Activated T-cell treated with anti-CD3 and anti-CD28 coated beads, Interleukin-2, amount 50 U/mL, for 4 hours (primary cell): ENCODE results near the gene C4orf36. TPM values are rescaled to one million over a fixed set of nuclear protein-coding genes. Genes with fewer than 3 reads are reported as not detected.

ENCODE experiments used
- ATAC-seq, 2 donors: fragments of 200-7000 bp; cut with Tn5 transposase; one replicate each; pipeline ENCODE4 v1.10.0; 2021
- DNase-seq: peaks from one replicate; pipeline ENCODE4 v3.0.0-alpha.2; 2020
- H3K27me3 Mint-ChIP-seq: one replicate; pipeline ENCODE4 v1.8.0; 2021; ENCODE audit warnings: low read depth, mixed read lengths
- H3K36me3 Mint-ChIP-seq: one replicate; pipeline ENCODE4 v1.8.0; 2022; ENCODE audit warnings: mixed read lengths; ENCODE audit not compliant: insufficient read depth
- H3K4me1 Mint-ChIP-seq: one replicate; pipeline ENCODE4 v1.8.0; 2021; ENCODE audit warnings: low read depth, mixed read lengths
- H3K4me3 Mint-ChIP-seq: one replicate; pipeline ENCODE4 v1.8.0; 2021; ENCODE audit warnings: mild to moderate bottlenecking, moderate library complexity, mixed read lengths
- H3K9me3 Mint-ChIP-seq: one replicate; pipeline ENCODE4 v1.8.0; 2021; ENCODE audit warnings: mixed read lengths
- total RNA-seq, 3 donors: library from RNA; stranded (reverse); gene quantifications; one replicate each; pipeline ENCODE4 v1.2.1, GENCODE V29; 2021

The C4orf36 gene
- total RNA-seq, 3 donors from 2014 or later: not detected

- no peaks in the 10 kb centered on the region for H3K36me3 Mint-ChIP-seq
- peaks cover 15% of the 10 kb centered on the region for H3K4me1 Mint-ChIP-seq
Measured at GRCh38 chr4:86924811-86925210, 32.6 kb upstream of the C4orf36 start.

GRCh38 chr4:86921608-86922252 lies 29.5 kb upstream of the C4orf36 start:
- Mint-ChIP-seq H3K9me3 (no peaks in the 10 kb centered on the region), H3K27me3 (no peaks in the 10 kb centered on the region), H3K4me1 (no peaks in the 10 kb centered on the region), H3K36me3 (peaks cover 1% of the 10 kb centered on the region), H3K4me3 (no peak overlapping the region)
- no peak for ATAC-seq
- no peak for DNase-seq

More at GRCh38 chr4:86924811-86925210, 32.6 kb upstream of the C4orf36 start:
- H3K4me3 Mint-ChIP-seq: no peak overlapping the region
- no peaks in the 10 kb centered on the region for H3K9me3 Mint-ChIP-seq
- ATAC-seq (no peak), DNase-seq (no peak)
- no peaks in the 10 kb centered on the region for H3K27me3 Mint-ChIP-seq

- Mint-ChIP-seq H3K27me3 (no peaks in the 10 kb centered on the region), H3K4me3 (no peak overlapping the region), H3K36me3 (peaks cover 1% of the 10 kb centered on the region), H3K9me3 (no peaks in the 10 kb centered on the region), H3K4me1 (no peaks in the 10 kb centered on the region)
- DNase-seq: no peak
- no peak for ATAC-seq
Measured at GRCh38 chr4:86919561-86920223, 27.5 kb upstream of the C4orf36 start.

GRCh38 chr4:86918539-86919072 lies 26.4 kb upstream of the C4orf36 start:
- Mint-ChIP-seq H3K4me3 (no peak overlapping the region), H3K4me1 (no peaks in the 10 kb centered on the region), H3K27me3 (no peaks in the 10 kb centered on the region), H3K36me3 (peaks cover 1% of the 10 kb centered on the region), H3K9me3 (no peaks in the 10 kb centered on the region)
- ATAC-seq (no peak), DNase-seq (no peak)

- no peak for DNase-seq
- Mint-ChIP-seq H3K4me1 (peaks cover under 1% of the 10 kb centered on the region), H3K27me3 (no peaks in the 10 kb centered on the region), H3K36me3 (peaks cover 1% of the 10 kb centered on the region), H3K9me3 (no peaks in the 10 kb centered on the region), H3K4me3 (no peak overlapping the region)
- no peak for ATAC-seq
Measured at GRCh38 chr4:86917212-86918039, 25.2 kb upstream of the C4orf36 start.

GRCh38 chr4:86916392-86916791 lies 24.2 kb upstream of the C4orf36 start:
- H3K4me1 Mint-ChIP-seq: peaks cover 4% of the 10 kb centered on the region
- H3K36me3 Mint-ChIP-seq: peaks cover 1% of the 10 kb centered on the region
- DNase-seq (no peak), ATAC-seq (no peak)
- H3K9me3 Mint-ChIP-seq: no peaks in the 10 kb centered on the region
- H3K4me3 Mint-ChIP-seq: no peak overlapping the region
- H3K27me3 Mint-ChIP-seq: no peaks in the 10 kb centered on the region

GRCh38 chr4:86910820-86911684 lies 18.8 kb upstream of the C4orf36 start:
- peaks cover 20% of the 10 kb centered on the region for H3K4me1 Mint-ChIP-seq
- DNase-seq: no peak
- no peaks in the 10 kb centered on the region for H3K36me3 Mint-ChIP-seq
- ATAC-seq: no peak
- H3K4me3 Mint-ChIP-seq: no peak overlapping the region
- no peaks in the 10 kb centered on the region for H3K9me3 Mint-ChIP-seq
- H3K27me3 Mint-ChIP-seq: peaks cover 1% of the 10 kb centered on the region

- Mint-ChIP-seq H3K4me3 (no peak overlapping the region), H3K27me3 (peaks cover 1% of the 10 kb centered on the region), H3K9me3 (no peaks in the 10 kb centered on the region), H3K4me1 (peaks cover 20% of the 10 kb centered on the region), H3K36me3 (no peaks in the 10 kb centered on the region)
- DNase-seq (no peak), ATAC-seq (no peak)
Measured at GRCh38 chr4:86910369-86910768, 18.1 kb upstream of the C4orf36 start.

GRCh38 chr4:86909546-86910295 lies 17.5 kb upstream of the C4orf36 start:
- no peak for ATAC-seq
- DNase-seq: no peak
- Mint-ChIP-seq H3K9me3 (no peaks in the 10 kb centered on the region), H3K4me3 (no peak overlapping the region), H3K4me1 (peaks cover 20% of the 10 kb centered on the region), H3K36me3 (no peaks in the 10 kb centered on the region), H3K27me3 (peaks cover 4% of the 10 kb centered on the region)

- no peaks in the 10 kb centered on the region for H3K36me3 Mint-ChIP-seq
- DNase-seq (no peak), ATAC-seq (no peak)
- peak overlapping the region; percentile 41 for H3K4me3 Mint-ChIP-seq
- peaks cover 22% of the 10 kb centered on the region for H3K4me1 Mint-ChIP-seq
- no peaks in the 10 kb centered on the region for H3K9me3 Mint-ChIP-seq
- peaks cover 12% of the 10 kb centered on the region for H3K27me3 Mint-ChIP-seq
Measured at GRCh38 chr4:86908251-86908657, 16.0 kb upstream of the C4orf36 start.

GRCh38 chr4:86901864-86902263 lies 9.6 kb upstream of the C4orf36 start:
- Mint-ChIP-seq H3K36me3 (peaks cover 1% of the 10 kb centered on the region), H3K27me3 (peaks cover 12% of the 10 kb centered on the region), H3K4me1 (peaks cover 2% of the 10 kb centered on the region), H3K9me3 (no peaks in the 10 kb centered on the region), H3K4me3 (no peak overlapping the region)
- DNase-seq (no peak), ATAC-seq (no peak)

GRCh38 chr4:86898562-86898961 lies 6.3 kb upstream of the C4orf36 start:
- peaks cover 1% of the 10 kb centered on the region for H3K36me3 Mint-ChIP-seq
- H3K9me3 Mint-ChIP-seq: no peaks in the 10 kb centered on the region
- H3K27me3 Mint-ChIP-seq: peaks cover 3% of the 10 kb centered on the region
- H3K4me3 Mint-ChIP-seq: no peak overlapping the region
- DNase-seq (no peak), ATAC-seq (no peak)
- no peaks in the 10 kb centered on the region for H3K4me1 Mint-ChIP-seq

GRCh38 chr4:86896596-86896995 lies 4.4 kb upstream of the C4orf36 start:
- ATAC-seq (no peak), DNase-seq (no peak)
- Mint-ChIP-seq H3K4me1 (peaks cover 8% of the 10 kb centered on the region), H3K9me3 (no peaks in the 10 kb centered on the region), H3K4me3 (no peak overlapping the region), H3K27me3 (peaks cover 9% of the 10 kb centered on the region), H3K36me3 (peaks cover under 1% of the 10 kb centered on the region)
